ENCODE results near the gene MAP3K5.

MAP3K5 gene

GRCh38 chr6:136646377-136646776 lies 145.9 kb downstream of the MAP3K5 start:
- ATAC-seq: no peak
- TF ChIP-seq PPARA (CRISPR knock-in tag; IDR thresholded peaks at IDR 0.05; ENCODE audit: borderline replicate concordance) (no peak), CSRNP3 (CRISPR knock-in tag; IDR thresholded peaks at IDR 0.05) (no peak), ZFP30 (CRISPR knock-in tag; IDR thresholded peaks at IDR 0.05) (no peak), SNAI2 (CRISPR knock-in tag; IDR thresholded peaks at IDR 0.05) (no peak), BACH2 (CRISPR knock-in tag; IDR thresholded peaks at IDR 0.05; ENCODE audit: borderline replicate concordance) (no peak), ZFP3 (CRISPR knock-in tag; IDR thresholded peaks at IDR 0.05) (no peak), TCF4 (CRISPR knock-in tag; IDR thresholded peaks at IDR 0.05; ENCODE audit: borderline replicate concordance) (no peak), TOX (CRISPR knock-in tag; IDR thresholded peaks at IDR 0.05; ENCODE audit: borderline replicate concordance) (no peak)

GRCh38 chr6:136644597-136644952 lies 147.7 kb downstream of the MAP3K5 start:
- peak; percentile 31 for ATAC-seq

GRCh38 chr6:136643850-136644596 lies 148.3 kb downstream of the MAP3K5 start:
- peak; percentile 98 for ATAC-seq
- no peak for TF ChIP-seq ZFP30 (CRISPR knock-in tag; IDR thresholded peaks at IDR 0.05)
- TF ChIP-seq RARB (CRISPR knock-in tag; IDR thresholded peaks at IDR 0.05): no peak
- no peak; the same call in 1 of the 2 replicates for TF ChIP-seq TCF4 (CRISPR knock-in tag; IDR thresholded peaks at IDR 0.05; ENCODE audit: borderline replicate concordance)
- peak; percentile 96 for TF ChIP-seq ZNF70 (CRISPR knock-in tag; IDR thresholded peaks at IDR 0.05)
- no peak for TF ChIP-seq OSR1 (CRISPR knock-in tag; IDR thresholded peaks at IDR 0.05)
- TF ChIP-seq CSDC2 (CRISPR knock-in tag; IDR thresholded peaks at IDR 0.05): 0 out of 2 replicates have a peak, but pooled peaks have one; percentile 31
- no peak for TF ChIP-seq CREB5 (CRISPR knock-in tag; IDR thresholded peaks at IDR 0.05; ENCODE audit: low read depth)
- no peak for TF ChIP-seq POU6F1 (CRISPR knock-in tag; IDR thresholded peaks at IDR 0.05; ENCODE audit: borderline replicate concordance, low read depth)
- no peak for TF ChIP-seq CSRNP3 (CRISPR knock-in tag; IDR thresholded peaks at IDR 0.05)
- TF ChIP-seq ZNF565 (CRISPR knock-in tag; conservative IDR thresholded peaks at IDR 0.05; ENCODE audit: low read depth): no peak
- TF ChIP-seq GLIS3 (CRISPR knock-in tag; IDR thresholded peaks at IDR 0.05): no peak
- peak; percentile 65; the same call in 1 of the 2 replicates for TF ChIP-seq TSHZ2 (CRISPR knock-in tag; IDR thresholded peaks at IDR 0.05)
- TF ChIP-seq TOX (CRISPR knock-in tag; IDR thresholded peaks at IDR 0.05; ENCODE audit: borderline replicate concordance): no peak
- TF ChIP-seq ZC3H10 (CRISPR knock-in tag; IDR thresholded peaks at IDR 0.05): no peak
- TF ChIP-seq ZFP3 (CRISPR knock-in tag; IDR thresholded peaks at IDR 0.05): no peak
- no peak for TF ChIP-seq ISL1 (CRISPR knock-in tag; IDR thresholded peaks at IDR 0.05)
- TF ChIP-seq BACH2 (CRISPR knock-in tag; IDR thresholded peaks at IDR 0.05; ENCODE audit: borderline replicate concordance): no peak
- TF ChIP-seq ARNTL (CRISPR knock-in tag; IDR thresholded peaks at IDR 0.05; ENCODE audit: borderline replicate concordance, low read depth): no peak
- TF ChIP-seq SNAI2 (CRISPR knock-in tag; IDR thresholded peaks at IDR 0.05): no peak
- no peak for TF ChIP-seq PATZ1 (CRISPR knock-in tag; IDR thresholded peaks at IDR 0.05; ENCODE audit: borderline replicate concordance)

More at GRCh38 chr6:136644597-136644952, 147.7 kb downstream of the MAP3K5 start:
- TF ChIP-seq ARNTL (CRISPR knock-in tag; IDR thresholded peaks at IDR 0.05; ENCODE audit: borderline replicate concordance, low read depth): no peak
